ENCODE data around the gene SLC25A25.
"Not testable (repeated sequence)": the region's sequence is repeated elsewhere in the genome, so short reads cannot be mapped to it uniquely, and the experiment has no call there.

SLC25A25 gene

GRCh38 chr9:128053560-128053959, 14.5 kb upstream of the SLC25A25 start:
- DNase-seq: no peak

GRCh38 chr9:128054087-128054486, 13.9 kb upstream of the SLC25A25 start:
- DNase-seq: no peak

DNA sequence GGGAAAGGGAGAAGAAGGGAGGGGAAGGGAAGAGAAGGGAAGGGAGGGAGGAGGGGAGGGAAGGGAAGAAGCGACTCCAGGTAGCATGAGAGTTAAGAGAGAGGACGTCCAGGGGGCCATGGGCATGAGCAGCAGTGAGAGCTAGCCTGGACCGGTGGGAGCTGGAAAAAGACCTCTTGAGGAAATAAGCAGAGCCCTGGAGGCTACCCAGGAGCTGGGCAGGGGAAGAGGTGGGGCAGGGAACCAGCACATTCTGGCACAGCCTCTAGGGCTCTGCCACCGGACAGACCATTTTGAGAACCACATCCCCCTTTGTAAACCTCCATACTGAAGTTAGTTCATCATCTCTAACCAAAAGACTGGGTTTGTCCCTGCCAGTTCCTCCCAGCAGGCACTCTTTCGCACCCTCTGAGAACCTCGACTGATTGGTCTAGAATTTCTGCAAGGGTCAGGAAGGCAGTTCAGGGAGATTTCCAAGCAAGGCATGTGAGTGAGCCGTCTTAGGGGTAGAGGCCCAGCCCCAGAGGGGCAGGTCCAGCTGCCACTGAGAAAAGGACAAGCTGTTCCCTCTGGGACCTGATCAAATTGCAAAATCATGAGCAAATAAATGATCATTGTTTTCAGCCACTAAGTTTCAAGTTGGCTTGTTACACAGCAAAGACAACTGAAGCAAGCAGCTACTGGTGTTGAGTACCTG, 12.5 kb upstream of the SLC25A25 start:
- no peak for DNase-seq

- DNase-seq: no peak
These were observed 11.9 kb upstream of the SLC25A25 start for GRCh38 chr9:128056086-128056485.

GRCh38 chr9:128056887-128057723, 10.9 kb upstream of the SLC25A25 start:
- no peak for DNase-seq

DNA sequence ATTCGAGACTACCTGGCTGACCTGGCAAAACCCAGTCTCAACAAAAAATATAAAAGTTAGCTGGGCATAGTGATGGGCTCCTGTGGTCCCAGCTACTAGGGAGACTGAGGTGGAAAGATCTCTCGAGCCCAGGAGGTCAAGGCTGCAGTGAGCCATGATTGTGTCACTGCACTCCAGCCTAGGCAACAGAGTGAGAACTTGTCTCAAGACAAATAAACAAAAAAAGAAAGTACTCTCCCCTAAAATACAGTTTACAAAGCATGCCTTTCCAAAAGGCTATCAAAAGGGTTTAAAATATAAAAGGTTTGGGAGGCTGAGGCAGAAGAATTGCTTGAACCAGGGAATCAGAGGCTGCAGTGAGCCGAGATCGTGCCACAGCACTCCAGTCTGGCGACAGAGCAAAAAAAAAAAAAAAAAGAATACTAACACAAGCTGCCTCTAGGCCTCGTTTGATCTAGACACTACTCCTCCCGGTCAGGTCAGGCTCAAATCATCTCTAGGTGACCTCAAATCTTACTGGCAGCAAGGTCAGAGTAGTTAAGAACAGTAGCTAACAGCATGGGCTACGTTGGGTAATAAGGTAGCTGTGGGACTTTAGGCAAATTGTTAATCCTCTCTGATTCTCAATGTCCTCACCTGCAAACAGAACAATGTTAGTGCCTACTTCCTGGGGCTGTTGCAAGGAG, 10.2 kb upstream of the SLC25A25 start:
- DNase-seq: no peak

DNA sequence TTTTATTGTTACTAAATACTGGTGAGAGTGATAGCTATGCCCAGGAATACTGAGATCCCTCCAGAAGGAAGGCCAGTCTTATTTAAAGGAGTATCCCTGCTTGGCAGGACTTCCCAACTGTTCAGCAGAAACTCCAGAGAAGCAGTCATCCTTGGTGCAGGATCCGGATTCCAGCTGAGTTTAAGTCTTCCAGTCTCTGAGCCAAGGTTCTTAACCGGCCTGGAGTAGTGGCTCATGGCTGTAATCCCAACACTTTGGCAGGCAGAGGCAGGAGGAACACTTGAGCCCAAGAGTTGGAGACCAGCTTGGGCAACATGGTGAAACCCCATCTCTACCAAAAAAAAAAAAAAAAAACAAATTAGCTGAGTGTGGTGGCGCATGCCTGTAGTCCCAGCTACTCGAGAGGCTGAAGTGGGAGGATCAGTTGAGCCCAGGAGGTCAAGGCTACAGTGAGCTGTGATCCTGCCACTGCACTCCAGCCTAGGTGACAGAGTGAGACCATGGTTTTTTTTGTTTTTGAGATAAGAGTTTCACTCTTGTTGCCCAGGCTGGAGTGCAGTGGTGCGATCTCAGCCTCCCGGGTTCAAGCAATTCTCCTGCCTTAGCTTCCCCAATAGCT, 8.6 kb upstream of the SLC25A25 start:
- DNase-seq: no peak

DNA sequence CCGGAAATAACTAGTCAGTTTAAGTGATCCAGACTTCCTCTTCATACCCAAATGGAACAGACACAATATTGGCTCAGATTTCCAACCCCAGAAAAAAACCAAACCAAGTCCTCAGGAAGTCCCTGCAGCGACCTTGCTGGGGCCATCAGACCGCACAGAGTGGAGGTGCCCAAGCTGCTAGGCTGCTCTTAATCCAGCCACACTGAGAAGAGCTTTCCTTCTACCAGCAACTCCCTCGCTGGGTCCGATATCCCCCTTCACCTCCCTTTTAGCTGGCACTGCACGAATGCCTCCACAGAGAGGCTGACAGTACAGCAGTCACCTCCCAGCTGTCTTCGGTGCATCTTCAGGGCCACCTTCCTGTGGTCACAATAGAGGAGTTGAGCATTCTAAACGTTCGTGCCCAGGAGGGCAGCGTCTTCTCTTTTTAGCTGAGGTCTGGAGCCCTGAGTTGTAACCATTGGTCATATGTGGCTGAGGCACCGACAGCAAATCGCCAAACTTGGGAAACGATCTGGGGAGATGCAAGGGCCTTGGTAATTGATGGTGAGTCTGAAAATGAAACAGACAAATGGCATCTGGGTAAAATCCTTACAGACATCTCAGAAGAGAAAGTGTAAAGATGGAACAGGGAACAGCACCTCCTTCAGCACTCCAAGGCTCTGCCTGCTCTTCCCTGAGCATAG, 6.6 kb upstream of the SLC25A25 start:
- DNase-seq: no peak

- DNase-seq: no peak
These were observed 5.8 kb upstream of the SLC25A25 start for GRCh38 chr9:128062279-128062678.

DNA sequence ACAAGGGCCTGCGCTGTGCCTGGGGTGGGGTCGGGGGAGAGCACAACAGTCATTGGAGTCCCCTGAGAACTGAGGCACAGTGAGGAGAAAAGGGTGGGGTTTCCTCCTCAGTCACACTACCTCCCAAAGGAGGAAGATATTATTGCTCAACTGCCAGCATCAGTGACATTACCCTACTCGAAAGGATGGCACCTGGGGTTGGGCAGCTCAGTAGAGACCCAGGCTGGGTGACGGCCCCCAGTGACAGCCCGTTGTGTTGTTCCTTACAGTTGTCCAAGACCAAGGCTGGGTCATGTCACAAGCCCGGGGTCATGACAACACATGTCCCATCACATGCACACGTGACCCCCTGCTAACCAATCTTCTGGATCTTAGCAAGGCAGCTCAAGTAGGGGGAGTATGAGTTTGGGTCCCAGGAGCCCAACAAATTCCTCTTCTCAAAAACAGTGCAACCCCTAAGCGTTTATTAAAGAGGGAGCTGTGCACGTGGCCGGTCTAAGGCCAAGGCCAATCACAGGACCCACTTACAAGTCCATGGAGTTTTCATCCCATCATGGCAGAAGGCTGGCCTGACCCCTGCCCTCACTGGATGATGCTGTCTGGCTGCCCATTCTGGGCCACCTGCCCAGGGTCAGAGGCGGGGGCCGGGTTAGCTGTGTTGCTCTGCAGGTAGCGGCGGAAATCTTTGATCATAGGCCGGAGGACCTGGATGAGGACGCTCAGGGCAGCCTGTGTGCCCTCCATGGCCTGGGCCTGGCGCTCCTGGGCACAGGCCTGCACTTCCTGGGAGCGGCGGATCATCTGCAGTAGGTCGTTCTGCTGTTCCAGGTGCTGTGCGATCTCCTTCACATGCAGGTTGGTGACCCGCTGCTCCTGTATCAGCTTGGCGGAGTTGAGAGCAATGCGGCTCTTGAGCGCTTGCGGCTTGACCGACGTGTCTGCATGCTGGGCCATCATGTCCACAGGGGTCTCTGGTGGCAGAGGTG, 4.9 kb upstream of the SLC25A25 start:
- no peak for DNase-seq

- DNase-seq: no peak
These were observed 1.9 kb upstream of the SLC25A25 start for GRCh38 chr9:128065907-128066712.

DNA sequence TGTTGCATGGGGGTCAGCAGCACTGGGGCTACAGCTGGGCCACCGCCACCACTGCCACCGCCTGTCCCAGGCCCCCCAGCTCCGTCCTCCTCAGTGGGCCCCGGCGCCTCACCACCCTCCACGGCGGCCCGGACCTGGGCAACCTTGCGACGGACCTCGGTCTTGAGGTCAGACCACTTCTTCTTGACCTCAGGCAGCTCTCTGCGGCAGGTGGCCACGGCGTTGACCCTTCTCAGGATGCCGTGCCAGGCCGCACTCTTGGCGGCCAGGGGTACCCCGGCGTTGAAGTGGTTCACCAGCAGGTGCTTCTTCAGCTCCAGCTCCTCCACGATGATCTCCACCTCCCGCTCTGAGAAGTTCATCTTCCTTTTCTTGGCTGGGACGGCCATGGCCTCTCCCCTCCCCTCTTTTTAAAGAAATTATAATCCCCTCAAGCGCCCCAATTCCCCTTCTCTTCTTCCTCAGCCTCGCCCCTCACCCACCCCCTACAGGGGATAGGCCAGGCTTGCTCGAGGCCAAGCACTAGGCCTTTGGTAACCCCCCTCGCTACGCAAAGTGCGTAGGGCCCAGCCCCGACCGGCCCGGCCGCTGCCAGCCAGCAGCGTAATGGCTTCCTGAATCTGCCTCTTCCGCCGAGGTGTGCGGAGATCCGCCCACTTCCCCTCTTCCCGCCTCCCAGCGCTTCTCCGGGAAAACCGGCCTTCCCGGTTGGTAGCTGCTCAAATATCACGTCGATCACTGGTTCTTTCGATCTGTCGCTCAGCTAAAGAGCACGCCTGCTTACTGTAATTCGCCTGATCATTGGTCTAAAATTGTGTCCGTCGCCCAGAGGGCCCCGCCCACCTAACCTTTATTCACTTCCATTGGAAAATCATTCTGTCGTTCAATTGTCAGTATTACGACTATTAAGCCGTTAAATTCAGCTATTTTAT, 1.1 kb upstream of the SLC25A25 start, which contains the start of gene NAIF1:
Gene NAIF1, minus strand, starts transcription at position 608 of the 932 bp plus-strand sequence. Its CDS starts 219 bp downstream, at position 389.
- peak; percentile 94 for DNase-seq

DNA sequence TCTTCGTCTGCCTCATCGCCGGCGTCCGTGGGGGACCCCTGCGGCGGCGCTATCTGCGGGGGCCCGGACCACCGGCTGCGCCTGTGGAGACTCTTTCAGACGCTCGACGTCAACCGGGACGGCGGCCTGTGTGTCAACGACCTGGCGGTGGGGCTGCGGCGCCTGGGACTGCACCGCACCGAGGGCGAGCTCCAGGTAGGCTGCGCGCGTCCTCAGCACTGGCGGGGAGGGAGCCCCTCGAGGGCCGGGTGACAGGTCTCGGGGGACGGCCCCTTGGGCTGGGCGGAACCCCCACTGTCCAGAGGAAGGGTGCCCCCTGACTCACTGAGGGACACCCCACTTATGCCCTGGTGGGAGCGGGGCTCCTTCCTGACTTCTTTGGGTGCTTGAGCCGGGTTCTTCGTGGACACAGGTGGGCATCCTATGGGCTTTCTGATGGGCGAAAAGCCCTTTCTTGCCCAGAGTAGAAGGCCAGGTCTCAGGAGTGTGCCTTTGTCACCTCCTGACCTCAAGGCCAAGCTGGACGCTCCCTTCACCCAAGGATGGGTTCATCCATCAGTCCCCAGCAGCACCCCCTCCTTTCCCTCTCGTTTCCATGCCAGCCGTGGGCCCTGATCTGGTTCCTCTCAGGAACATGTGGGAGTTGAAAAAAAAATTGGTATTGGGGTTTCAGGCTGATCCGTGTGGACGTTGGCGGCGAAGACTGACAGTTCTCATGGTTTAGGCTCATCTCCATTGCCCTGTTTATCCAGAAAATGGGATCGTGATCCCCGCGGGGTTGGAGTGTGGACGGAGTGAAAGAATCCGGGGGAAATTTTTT, 564 bp downstream of the SLC25A25 start:
- peak; percentile 34 for DNase-seq

DNA sequence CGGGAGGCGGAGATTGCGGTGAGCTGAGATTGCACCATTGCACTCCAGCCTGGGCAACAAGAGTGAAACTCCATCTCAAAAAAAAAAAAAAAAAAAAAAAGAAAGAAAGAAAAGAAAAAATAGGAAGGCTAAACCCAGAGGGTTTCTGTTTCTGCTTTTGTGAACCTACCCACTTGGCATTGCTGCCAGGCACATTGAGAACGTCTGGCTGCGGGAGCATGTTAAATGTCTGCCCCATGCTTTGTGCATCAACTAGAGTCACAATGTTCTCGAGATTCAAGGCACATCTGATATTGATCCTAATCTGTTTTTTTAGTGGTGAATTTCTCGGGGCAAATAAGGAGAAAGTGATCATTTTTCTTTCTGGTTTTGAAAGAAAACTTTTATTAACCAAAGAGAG, 2.8 kb downstream of the SLC25A25 start:
- DNase-seq: no peak

- DNase-seq: not testable (repeated sequence)
These were observed 3.4 kb downstream of the SLC25A25 start for GRCh38 chr9:128071475-128071874.

- peak; percentile 50 for DNase-seq
These were observed 4.4 kb downstream of the SLC25A25 start for GRCh38 chr9:128072144-128073021.

- no peak for DNase-seq
These were observed 5.3 kb downstream of the SLC25A25 start for GRCh38 chr9:128073253-128073886.
